ENCODE results near the gene DSEL.

The DSEL gene

GRCh38 chr18:67516539-67517443, at the start of gene DSEL:
DSEL (minus strand) TSS chr18:67516720; CDS start chr18:67514608, 2,112 bp downstream.
- DNase-seq = peak; percentile 86

DNA sequence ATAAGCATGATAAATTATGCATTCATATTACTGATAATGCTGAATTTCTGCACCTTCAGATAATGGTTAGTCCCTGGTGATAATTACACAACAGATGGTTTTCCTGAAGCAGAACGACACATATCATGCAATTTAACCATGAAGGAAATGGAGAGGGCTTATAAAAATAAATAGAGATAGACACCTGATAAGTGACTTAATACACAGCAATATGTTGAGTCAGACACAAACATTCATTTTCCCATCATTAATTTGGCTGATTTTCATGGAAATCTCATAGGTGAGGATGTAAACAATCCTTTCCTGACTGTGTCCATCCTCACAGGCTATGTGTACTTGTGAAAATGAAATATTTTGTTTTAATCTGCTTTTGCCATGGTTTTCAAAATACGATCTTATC, 36.9 kb upstream of the DSEL start:
- no peak for DNase-seq

- DNase-seq = no peak
Observed at GRCh38 chr18:67550872-67551520, 34.5 kb upstream of the DSEL start.

DNA sequence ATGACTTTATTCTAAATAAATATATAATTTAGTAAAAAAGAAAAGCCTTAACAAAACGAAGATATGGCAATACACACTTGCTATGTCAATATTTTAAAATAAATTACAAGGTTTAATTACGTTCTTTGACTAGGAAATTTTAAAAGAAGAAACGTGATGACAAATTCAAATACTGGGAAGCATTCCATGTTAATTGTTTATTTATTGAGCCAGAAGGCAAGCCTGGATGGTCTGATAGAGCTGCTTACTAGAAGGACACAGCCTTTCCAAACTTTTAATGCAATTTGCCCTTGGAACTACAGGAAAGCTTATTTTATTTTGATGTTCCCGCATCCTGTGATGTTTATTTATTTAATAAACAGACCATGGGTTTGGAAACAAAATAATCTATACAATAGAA, 33.4 kb upstream of the DSEL start:
- DNase-seq = no peak

DNA sequence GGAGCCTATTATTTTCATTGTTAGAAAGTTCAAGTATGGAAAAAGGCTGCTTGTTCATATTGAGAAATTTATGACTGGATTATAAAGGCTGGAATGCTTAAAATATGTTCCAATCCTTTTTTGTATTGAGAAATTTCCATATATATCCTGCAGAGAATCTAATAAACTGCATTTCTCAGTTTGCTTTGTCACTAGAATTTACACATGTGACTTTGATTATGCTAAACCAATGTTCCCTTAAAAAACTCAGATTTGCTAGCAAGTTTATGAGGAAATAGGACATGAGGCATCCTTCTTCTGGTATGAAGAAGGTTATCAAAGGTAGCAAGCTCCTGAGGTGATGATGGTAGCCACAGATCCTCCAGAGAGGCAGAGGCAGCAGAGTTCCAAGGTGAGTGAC, 29.2 kb upstream of the DSEL start:
- no peak for DNase-seq

DNA sequence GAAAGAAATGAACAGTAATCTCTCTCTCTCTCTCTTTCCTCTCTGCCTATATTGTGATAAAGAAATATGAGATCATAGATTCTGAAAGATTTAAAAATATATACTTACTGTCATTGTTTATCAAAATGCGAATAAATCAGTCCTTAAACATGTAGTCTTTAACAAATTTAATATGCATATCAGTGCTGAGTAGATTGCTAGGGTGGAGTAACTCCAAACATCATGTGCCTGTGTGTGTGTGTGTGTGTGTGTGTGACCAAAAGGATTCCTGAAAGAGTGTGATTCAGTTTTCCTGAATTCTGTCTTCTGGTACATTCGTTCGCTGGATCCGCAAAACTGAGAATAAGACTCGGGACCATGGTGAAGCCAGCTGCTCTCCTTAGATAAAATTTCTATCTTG, 24.0 kb upstream of the DSEL start:
- no peak for DNase-seq

GRCh38 chr18:67531929-67532328, 15.4 kb upstream of the DSEL start:
- DNase-seq = no peak

- no peak for DNase-seq
Observed at GRCh38 chr18:67525328-67526099, 9.0 kb upstream of the DSEL start.

DNA sequence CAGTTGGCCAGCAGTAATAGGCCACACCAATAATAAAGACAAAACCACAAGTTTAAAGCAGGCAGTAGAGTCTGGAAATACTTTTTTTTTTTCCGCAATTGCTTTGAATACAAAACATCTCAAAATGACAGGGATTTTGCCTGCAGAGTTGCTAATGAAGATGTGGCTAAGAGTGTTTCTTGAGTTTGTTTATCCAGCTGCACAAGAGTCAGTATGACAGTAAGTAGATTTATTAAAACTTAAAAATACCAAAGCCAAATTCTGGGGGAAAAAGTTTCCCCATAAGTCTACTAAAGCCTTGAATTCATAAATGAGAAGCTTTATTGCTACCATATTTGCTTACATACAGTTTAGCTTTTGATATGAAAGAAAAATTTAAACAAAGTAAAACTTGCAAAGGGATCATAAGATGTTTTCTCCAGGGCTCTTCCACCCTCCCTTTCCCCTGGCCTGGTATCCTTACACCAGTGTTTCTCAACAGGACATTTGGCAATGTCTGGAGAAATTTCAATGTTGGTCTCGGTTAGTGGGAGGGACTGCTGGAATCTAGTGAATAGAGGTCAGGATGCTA, 3.9 kb upstream of the DSEL start:
- no peak for DNase-seq

GRCh38 chr18:67519592-67519991, 3.1 kb upstream of the DSEL start:
- no peak for DNase-seq

DNA sequence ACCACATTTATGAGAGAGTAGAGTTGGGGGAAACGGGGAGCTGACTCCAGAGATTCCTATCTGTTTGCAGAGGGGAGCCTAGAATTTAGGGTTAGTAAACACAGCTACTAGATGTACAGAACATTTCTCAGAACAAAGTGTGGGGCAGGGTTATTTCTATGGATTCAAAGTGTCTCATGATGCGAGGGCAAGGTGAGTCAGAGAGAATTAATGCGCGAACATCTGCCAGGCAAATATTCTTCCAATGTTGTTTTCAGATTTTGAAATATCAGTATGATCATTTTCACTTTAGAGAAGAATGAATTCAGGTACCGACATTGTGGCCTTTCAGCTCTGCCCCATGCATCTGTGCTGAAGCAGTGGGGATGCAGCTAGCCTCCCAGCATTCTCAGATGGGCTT, 2.0 kb upstream of the DSEL start:
- no peak for DNase-seq

DNA sequence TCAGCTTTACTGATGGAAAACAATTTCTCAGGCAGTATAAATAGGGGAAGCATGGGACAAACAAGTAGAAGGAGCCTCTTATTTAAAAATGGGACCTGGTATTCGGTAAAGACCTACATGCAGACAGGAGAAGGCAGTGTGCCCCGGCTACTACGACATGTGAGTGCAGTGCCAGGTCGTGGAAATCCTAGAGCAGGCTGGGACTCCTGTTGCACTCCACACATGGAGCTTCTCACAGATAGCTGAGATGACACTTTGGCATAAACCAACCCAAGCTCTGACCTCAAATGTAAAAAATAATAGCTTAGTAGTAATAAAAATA, 885 bp upstream of the DSEL start:
- no peak for DNase-seq

DNA sequence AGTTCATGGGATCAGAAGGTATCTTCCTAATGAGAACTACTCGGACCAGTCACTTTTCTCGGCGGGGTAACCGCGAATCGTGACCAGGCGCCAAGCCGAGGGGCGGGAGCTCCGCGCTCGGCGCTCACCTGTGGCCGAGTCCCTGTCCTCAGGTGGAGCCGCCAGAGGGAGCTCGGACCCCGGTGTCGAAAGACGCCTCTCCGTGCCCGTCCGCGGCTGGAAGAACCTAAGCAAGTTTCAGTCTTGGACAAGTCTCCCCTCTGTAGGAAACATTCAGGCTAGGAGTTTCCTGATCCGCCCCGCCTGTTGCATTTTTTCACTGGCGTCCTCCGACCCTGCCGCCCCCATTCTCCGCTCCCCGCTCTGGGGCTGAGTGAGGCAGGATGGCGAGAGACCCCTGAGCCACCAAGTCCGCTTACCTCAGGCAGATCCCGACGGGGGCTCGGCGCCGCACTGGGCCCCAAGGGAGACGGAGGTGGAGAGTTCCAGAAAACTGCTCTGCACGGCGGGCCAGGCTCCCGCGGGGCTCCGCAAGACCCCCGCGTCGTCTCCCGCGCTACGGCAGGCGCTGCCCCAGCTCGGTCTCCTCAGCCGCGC, 480 bp downstream of the DSEL start:
- DNase-seq = peak; percentile 12

DNA sequence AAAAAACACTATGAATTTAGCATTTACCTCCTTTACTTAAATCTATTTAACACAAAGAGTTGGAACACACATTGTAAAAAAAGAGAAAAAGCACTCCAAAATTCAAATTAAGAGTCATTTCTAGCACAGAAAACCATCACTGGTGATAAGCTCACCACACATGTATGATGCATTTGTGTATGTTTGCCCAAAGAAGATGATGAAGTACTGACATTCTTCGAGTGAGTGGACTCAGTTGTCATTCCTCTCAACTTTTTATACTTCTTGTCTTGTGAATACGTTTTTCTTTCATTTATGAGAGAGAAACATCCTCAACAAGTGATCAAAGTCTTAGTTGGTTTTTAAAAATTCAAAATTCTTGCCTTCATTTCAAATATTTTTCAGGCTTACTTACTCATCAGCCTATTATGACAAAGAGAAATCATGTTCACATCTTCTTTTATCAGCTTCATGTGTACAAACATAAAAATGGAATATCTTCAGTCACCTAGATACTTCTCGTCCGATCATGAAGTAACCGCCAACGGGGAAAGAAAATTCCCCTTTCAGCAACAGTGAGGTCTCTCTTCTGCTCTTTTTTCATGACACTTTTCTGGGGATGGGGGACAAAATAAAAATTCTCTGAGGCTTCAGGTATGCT, 1.5 kb downstream of the DSEL start:
- DNase-seq = no peak

GRCh38 chr18:67514465-67514864, 2.1 kb downstream of the DSEL start:
- DNase-seq = no peak

DNA sequence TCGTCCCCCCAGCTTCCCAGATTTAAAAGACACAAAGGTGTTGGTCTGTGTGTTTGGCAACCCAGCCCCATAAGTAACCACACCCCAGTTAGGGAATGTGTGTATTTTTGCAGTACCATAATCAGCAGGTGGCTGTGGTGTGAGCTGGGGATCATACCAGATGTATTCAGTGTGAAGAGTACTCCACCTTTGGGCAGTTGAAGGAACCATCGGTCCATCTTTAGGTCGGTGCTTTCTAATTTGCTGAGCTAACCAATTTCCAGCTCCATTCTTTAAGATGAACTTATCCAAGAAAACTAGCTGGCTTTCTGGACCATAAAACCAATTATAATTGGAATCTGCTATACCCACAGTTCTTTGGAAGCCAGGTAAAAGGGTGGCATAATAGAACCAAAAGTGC, 3.2 kb downstream of the DSEL start:
- DNase-seq = no peak

- DNase-seq = no peak
Observed at GRCh38 chr18:67511840-67512239, 4.7 kb downstream of the DSEL start.

GRCh38 chr18:67510831-67511230, 5.7 kb downstream of the DSEL start:
- no peak for DNase-seq

DNA sequence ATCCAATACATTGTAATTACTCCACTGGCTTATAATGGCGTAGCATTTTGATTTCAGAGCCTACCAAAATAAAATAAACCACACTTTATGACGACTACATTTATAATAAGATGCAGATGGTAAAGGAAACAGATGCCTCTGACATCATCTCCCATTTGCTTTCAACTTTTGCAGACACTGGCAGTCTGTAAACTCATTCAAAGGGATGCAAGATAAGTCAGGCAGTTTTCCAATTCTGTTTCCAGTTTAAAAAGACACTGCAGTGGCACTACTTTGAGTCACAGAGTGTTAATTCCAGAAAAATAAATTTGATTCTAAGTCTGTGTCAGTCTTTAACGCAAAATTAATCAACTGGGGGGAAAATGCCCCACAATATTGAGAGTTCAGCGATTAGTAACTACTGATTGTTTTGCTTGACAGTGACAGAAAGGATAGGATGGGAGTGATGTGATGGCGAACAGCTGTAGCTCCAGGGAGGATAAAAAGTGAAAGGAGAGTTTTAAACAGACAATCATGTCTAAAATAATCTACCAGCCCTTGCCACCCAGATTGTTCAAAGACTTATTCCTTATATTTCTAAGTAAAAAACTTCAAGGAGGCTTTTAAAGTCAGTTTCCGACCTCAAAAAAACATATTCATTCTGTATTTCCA, 6.7 kb downstream of the DSEL start:
- DNase-seq = no peak

DNA sequence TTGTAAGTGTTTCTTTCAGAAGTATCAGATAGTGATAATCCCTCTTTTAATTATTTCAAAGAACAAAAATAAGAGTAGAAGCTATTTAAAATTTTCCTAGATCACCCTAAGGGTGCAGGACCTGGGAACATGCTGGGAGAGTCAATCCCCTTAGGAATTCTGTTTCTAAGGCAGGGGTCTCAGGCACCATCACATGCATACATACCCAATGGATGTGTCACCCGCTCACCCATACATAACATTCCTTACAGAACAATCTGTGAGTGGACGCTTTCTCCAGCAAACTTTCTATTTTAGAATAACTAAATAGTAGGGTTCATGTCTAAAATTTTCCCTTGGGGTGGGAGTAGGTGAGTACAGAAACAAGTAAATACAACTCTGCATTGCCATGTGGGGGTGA, 8.4 kb downstream of the DSEL start:
- no peak for DNase-seq

DNA sequence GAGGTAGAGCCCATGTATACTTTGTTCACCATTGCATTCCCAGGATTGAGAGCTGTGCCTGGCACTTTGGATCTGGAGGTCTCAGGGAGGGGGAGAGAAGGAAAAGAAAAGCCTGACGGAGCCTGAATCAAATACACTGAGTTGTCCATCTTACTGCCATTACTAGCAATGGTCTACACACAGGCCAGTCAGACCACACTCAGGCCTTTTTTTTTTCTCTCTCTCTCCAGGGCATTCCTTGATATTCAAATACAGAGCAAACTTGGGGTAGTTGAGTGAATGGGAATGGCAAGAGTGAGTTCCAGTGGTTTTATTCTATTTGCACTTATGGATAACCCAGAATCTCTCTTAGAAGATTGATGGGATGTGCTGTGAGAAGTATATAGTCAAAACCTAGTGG, 11.8 kb downstream of the DSEL start:
- no peak for DNase-seq

All from GDM1 (cell line).